Right cardiac atrium (tissue), 5 donors: ENCODE measurements around the gene BFAR. TPM values are rescaled to one million over a fixed set of nuclear protein-coding genes. Genes with fewer than 3 reads are reported as not detected.
A peak's percentile ranks its signal among the peaks of the same experiment; 100 is the strongest.

Experiments
- ATAC-seq, 2 donors: fragments of 200-7000 bp; cut with Tn5 transposase; one replicate each; pipeline versions ENCODE4 v1.8.0 to v1.9.1; 2020; ENCODE audit warnings: moderate library complexity in 2 of 2, mild to moderate bottlenecking in 1 of 2
- DNase-seq, 3 donors: peaks; one replicate each; pipeline ENCODE4 v3.0.0-alpha.2; 2020
- H3K27ac ChIP-seq: one replicate; pipeline ENCODE4 v1.5.1; 2013; ENCODE audit warnings: mild to moderate bottlenecking, low read length, control low read depth, moderate library complexity
- H3K27me3 ChIP-seq: one replicate; pipeline ENCODE4 v1.6.1; 2013; ENCODE audit not compliant: control insufficient read depth, insufficient read depth
- H3K4me1 ChIP-seq: one replicate; pipeline ENCODE4 v1.6.1; 2013; ENCODE audit warnings: low read length; ENCODE audit not compliant: control insufficient read depth, insufficient read depth
- H3K4me3 ChIP-seq: one replicate; pipeline ENCODE4 v1.5.1; 2013; ENCODE audit warnings: low read length, control low read depth
- H3K9me3 ChIP-seq: one replicate; pipeline ENCODE4 v1.6.1; 2013; ENCODE audit warnings: low read length; ENCODE audit not compliant: control insufficient read depth
- whole genome bisulfite sequencing: extraction: QIAGEN DNeasy Blood & Tissue Kit; methylation state at CpG from one replicate; pipeline ENCODE4 v1.1.7; 2013; 5-methylcytosine and 5-hydroxymethylcytosine counted together
- intact Hi-C, 4 donors: fragments of 100-400 bp; cut with DNase I; formaldehyde crosslinking; loops; one replicate each; pipeline versions ENCODE4 v1.11.0 to v1.14.0; 2022 to 2023
- long read RNA-seq, 4 donors: library from polyadenylated mRNA; unstranded; transcript quantifications; one replicate each; pipeline ENCODE4 v2.0.0, GENCODE V29; 2020 to 2021
- polyA plus RNA-seq: library from polyadenylated mRNA; stranded (reverse); fragments of 200-250 nt; gene quantifications from one replicate; pipeline ENCODE4 v1.2.3, GENCODE V29; 2013
- total RNA-seq, 4 donors: library from RNA; stranded (reverse); fragmentation: NEBNext Ultra II Directional; extraction: Animal tissue kit (Norgen Biotek cat#: 25700); gene quantifications; one replicate each; pipeline ENCODE4 v1.2.1, GENCODE V29; 2021
- donor health status: healthy with polysubstance abuse.
- donor health status: DM: no; HTN: yes; CAD: no.
- donor health status: DM: no; HTN: no; CAD: no.
- donor health status: DM: no; HTN: yes; CAD: no; lungs with severe emphysema.
- donor health status: DM: yes; HTN: yes; CAD: no.

BFAR gene, protein sequence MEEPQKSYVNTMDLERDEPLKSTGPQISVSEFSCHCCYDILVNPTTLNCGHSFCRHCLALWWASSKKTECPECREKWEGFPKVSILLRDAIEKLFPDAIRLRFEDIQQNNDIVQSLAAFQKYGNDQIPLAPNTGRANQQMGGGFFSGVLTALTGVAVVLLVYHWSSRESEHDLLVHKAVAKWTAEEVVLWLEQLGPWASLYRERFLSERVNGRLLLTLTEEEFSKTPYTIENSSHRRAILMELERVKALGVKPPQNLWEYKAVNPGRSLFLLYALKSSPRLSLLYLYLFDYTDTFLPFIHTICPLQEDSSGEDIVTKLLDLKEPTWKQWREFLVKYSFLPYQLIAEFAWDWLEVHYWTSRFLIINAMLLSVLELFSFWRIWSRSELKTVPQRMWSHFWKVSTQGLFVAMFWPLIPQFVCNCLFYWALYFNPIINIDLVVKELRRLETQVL
- total RNA-seq (10 to 100 TPM; 27.1 to 32.6 (median 30.1) TPM), polyA plus RNA-seq (21.0 TPM)
- long read RNA-seq, donor 1, transcript BFAR-201 (8 exons, 3,039 nt), result major isoform, 31 of 40 reads
- long read RNA-seq, donor 1, partial matches to known transcripts, result 1 of 40 reads
- long read RNA-seq, donor 1, other reads (novel, unspliced or antisense), result 6 of 40 reads
- long read RNA-seq, donor 2, transcript BFAR-201 (8 exons, 3,039 nt), result major isoform, 21 of 25 reads
- long read RNA-seq, donor 2, partial matches to known transcripts, result 2 of 25 reads
- long read RNA-seq, donor 2, other reads (novel, unspliced or antisense), result 0 of 25 reads
- long read RNA-seq, donor 3, transcript BFAR-201 (8 exons, 3,039 nt), result major isoform, 134 of 170 reads
- long read RNA-seq, donor 3, transcript BFAR-203 (4 exons, 1,414 nt), result minor isoform, 8 of 170 reads
- long read RNA-seq, donor 3, partial matches to known transcripts, result 11 of 170 reads
- long read RNA-seq, donor 3, other reads (novel, unspliced or antisense), result 14 of 170 reads
- long read RNA-seq, donor 4, transcript BFAR-201 (8 exons, 3,039 nt), result major isoform, 14 of 17 reads
- long read RNA-seq, donor 4, partial matches to known transcripts, result 1 of 17 reads
- long read RNA-seq, donor 4, other reads (novel, unspliced or antisense), result 1 of 17 reads

DNA sequence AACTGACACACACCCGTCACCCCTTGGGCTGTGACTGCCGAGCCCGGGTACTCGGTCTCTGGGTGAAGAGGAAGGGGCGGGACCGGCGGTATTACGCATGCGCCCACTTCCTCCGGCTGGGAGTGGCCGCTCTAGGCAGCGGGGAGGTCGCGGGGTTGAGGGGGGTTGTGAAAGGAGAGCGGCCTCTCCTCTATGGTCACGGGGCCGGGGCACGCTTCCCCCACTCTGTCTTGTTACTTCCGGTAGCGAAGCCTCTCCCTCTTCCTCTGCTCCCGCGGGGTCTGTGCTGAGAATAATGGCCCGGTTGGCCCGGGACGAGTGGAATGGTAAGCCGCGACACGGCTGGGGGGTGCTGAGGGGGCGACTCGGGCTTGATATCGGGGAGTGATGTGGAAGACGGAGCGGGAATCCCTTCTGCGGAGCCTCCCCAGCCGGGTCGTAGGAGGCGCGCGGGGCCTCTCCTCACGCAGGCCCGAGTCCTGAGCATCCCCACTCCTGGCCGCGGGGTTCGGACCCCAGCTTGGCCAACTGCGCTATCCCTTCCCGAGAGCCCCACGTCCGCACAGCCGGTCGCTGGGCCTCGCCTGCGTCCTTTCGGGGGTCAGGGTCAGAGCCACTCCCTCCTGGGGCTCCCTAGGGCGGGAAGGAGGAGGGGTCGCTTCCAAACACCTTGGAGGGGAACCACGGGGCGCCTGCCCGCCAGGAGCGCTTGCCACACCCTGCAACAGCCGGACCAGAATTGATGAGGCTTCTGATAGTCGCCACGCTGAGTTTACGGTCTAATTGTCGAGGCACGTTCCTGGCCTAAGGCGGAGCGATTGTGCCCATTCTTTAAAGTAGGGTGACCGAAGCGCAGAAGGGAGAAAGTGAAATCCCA, at the start of gene BFAR:
Gene BFAR (plus strand): TSS at position 259 of the 877 bp plus-strand sequence. CDS start 11,396 bp downstream, outside the sequence.
- DNase-seq (peak; percentile 100), ATAC-seq (peak; percentile 94 to 96)
- H3K4me1 ChIP-seq, result no peaks in the 10 kb centered on the region
- H3K4me3 ChIP-seq, result peak within 1 kb of the TSS; percentile 85
- WGBS, result under 1% methylated on average over 69 of the region's 69 CpGs
- intact Hi-C loops, result no loop called here
- H3K27ac ChIP-seq, result peak within 1 kb of the TSS; percentile 97
- H3K27me3 ChIP-seq, result no peaks in the 10 kb centered on the region
- no peaks in the 10 kb centered on the region for H3K9me3 ChIP-seq

DNA sequence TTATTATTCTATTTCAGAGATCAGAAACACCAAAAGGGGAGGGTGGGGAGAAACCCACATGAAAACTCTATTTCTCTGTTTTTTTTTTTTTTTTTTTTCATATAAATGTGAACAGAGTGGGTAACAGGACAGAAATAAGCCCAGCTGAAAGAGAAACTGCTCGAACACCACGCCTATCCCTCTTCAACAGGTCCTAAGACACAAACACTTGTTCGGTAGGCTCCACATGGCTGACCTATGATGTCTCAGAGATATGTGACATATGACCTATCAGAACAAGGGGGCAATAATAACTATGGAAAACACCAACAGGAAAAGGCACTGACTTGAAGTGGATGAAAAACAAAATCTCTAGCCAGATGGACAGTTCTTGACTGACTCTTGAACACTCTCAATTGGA, 47.5 kb upstream of the BFAR start:
- H3K9me3 ChIP-seq, result no peaks in the 10 kb centered on the region
- intact Hi-C loops, result no loop called here
- WGBS, result 96% methylated on average over 3 of the region's 3 CpGs
- no peaks in the 10 kb centered on the region for H3K27me3 ChIP-seq
- DNase-seq (no peak), ATAC-seq (no peak)
- no peak overlapping the region for H3K27ac ChIP-seq
- no peaks in the 10 kb centered on the region for H3K4me1 ChIP-seq
- H3K4me3 ChIP-seq, result no peak overlapping the region

DNA sequence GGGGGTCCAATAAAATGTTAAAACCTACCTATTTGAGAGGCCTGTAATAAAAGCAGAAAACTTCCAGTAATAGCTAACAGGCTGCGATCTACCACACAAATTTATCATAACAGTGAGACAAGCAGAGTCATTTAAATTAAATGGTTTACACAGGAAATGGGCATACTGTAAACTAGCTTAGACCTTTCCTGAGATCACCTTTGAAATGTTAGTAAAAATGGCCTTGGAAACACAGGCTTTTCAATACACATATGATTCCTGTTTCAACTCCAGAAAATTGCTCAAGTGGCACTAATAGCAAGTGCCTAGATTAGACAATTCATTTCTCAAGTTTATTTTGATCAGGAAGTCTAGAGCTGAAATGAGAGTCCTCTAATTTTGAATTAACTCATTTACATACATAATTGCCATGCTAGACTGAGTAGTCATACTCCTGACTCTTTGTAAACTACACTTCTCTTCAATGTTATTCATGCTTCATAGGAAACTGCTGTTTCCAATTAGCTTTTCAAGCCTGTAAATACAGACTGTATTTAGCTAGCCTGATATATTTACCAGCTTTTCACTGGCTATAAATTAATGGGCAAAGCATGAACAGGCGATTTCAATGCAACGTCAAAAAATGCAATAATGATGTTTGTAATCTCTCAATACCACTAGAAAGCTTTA, 46.0 kb upstream of the BFAR start:
- ATAC-seq (no peak), DNase-seq (no peak)
- Histone ChIP-seq H3K9me3 (no peaks in the 10 kb centered on the region), H3K4me1 (no peaks in the 10 kb centered on the region), H3K4me3 (no peak overlapping the region), H3K27ac (no peak overlapping the region), H3K27me3 (no peaks in the 10 kb centered on the region)
- WGBS, result 92% methylated on average over 3 of the region's 3 CpGs
- intact Hi-C loops, result no loop called here

DNA sequence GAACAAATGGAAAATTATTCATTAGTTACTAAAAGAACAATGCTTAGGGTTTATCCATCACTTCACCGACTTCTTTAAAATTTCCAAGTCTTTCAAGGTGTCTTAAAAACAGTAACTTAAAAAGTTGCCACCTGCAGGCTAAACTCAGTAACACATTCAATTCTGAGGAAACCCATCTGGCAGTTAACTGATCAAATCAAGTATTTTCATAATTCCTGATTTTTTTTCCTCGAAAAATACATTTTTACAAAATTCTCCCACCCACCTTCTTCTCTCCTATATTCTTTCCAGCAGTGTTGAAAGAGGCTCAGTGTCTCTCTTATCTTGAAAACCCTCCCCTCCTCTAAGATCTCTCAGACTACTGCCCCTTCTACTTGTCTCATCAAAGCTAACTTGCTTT, 32.6 kb upstream of the BFAR start:
- intact Hi-C loops, result no loop called here
- Histone ChIP-seq H3K4me1 (no peaks in the 10 kb centered on the region), H3K4me3 (no peak overlapping the region), H3K27me3 (no peaks in the 10 kb centered on the region), H3K9me3 (no peaks in the 10 kb centered on the region), H3K27ac (no peak overlapping the region)
- WGBS, result 67% methylated on average over 2 of the region's 2 CpGs
- no peak for DNase-seq
- ATAC-seq, result no peak

DNA sequence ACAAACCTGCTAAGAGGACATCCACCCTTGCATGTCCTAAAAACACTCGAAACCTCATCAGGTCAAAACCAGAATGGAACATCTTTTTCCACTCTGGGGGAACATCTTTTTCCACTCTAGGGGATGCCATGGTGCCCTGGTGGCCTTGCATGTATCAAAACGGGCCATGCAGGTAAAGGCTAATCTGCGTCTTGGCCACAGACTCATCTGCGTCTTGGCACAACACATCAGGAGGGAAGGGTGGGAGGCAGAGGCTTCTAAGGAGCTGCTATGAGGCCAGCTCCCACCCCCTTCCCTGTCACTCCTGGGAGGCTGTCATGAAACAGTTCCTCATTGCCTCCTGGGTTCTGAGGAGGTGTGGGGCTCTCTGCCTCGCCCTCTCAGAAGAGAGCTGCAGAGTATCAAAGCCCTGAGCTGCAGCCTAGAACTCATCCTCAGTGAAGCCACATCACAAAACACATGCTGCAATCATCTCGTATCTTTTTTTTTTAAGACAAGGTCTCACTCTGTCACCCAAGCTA, 30.2 kb upstream of the BFAR start:
- ATAC-seq (no peak), DNase-seq (no peak)

DNA sequence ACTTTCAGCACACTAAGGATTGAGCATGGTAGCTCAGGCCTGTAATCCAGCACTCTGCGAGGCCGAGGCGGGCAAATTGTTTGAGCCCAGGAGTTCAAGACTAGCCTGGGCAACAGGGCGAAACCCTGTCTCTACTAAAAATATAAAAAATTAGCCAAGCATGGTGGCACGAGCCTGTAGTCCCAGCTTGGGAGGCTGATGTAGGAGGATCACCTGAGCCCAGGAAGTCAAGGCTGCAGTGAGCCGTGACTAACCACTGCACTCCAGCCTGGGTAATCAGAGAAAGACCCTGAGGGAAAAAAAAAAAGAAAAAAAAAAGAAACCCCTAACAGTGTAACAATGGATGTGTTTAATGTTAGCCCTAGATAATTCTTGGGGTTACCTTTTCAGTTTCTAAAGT, 26.6 kb upstream of the BFAR start:
- intact Hi-C loops, result no loop called here
- WGBS, result 97% methylated on average over 6 of the region's 6 CpGs
- no peaks in the 10 kb centered on the region for H3K4me1 ChIP-seq
- DNase-seq (no peak), ATAC-seq (no peak)
- no peaks in the 10 kb centered on the region for H3K27me3 ChIP-seq
- H3K9me3 ChIP-seq, result no peaks in the 10 kb centered on the region
- H3K27ac ChIP-seq, result no peak overlapping the region
- H3K4me3 ChIP-seq, result no peak overlapping the region

More for the DNA sequence above, 30.2 kb upstream of the BFAR start:
- H3K4me1 ChIP-seq, result no peaks in the 10 kb centered on the region
- WGBS, result 93% methylated on average over 6 of the region's 6 CpGs
- intact Hi-C loops, result no loop called here
- H3K9me3 ChIP-seq, result no peaks in the 10 kb centered on the region
- H3K27ac ChIP-seq, result no peak overlapping the region
- H3K27me3 ChIP-seq, result no peaks in the 10 kb centered on the region
- H3K4me3 ChIP-seq, result no peak overlapping the region

DNA sequence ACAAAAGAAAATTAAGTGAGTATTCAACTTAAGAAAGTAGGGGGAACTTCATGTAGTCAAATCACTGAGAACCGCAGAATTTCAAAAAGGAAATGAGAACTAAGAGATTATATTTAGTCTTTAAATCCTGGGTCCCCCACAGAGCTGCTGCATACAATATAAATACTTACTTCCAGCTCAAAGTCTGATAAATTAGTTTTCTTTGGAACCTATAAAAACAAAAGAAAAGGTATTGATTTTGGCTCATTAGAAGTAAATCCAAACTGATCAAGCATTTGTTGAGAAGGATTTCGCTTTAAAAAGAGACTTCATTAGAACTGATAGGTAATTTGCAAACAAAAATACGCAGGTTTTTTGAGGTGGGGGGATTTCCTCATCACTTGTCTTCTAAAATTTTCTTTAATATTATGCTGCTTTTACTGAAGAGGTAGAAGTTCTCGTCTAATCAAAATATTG, 24.6 kb upstream of the BFAR start:
- intact Hi-C loops, result no loop called here
- no peaks in the 10 kb centered on the region for H3K27me3 ChIP-seq
- DNase-seq, result no peak
- H3K4me1 ChIP-seq, result no peaks in the 10 kb centered on the region
- H3K4me3 ChIP-seq, result no peak overlapping the region
- no peak for ATAC-seq
- no peak overlapping the region for H3K27ac ChIP-seq
- 89% methylated on average over 4 of the region's 4 CpGs for WGBS
- no peaks in the 10 kb centered on the region for H3K9me3 ChIP-seq

DNA sequence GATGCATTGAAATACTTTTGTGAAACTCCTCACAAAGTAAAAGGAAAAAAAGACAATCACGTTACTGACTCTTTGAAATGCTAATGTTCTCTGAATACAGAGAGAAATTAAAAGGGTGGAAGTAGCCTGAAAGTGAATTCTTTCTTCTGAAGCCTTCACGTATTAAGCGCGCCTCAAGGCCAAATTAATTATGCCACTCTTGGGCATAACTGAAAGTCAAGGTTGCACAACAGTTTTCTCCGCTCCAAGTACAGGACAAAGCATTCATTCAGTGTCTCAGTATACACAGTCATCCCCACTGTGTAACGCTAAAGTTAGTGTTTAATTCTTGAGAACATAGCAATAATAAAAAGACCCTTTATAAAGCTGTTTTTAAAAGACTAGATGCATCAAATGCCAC, 24.1 kb upstream of the BFAR start:
- no peak for DNase-seq
- Histone ChIP-seq H3K4me3 (no peak overlapping the region), H3K27ac (no peak overlapping the region), H3K27me3 (no peaks in the 10 kb centered on the region), H3K4me1 (no peaks in the 10 kb centered on the region), H3K9me3 (no peaks in the 10 kb centered on the region)
- intact Hi-C loops, result no loop called here
- no peak for ATAC-seq
- 89% methylated on average over 6 of the region's 6 CpGs for WGBS

DNA sequence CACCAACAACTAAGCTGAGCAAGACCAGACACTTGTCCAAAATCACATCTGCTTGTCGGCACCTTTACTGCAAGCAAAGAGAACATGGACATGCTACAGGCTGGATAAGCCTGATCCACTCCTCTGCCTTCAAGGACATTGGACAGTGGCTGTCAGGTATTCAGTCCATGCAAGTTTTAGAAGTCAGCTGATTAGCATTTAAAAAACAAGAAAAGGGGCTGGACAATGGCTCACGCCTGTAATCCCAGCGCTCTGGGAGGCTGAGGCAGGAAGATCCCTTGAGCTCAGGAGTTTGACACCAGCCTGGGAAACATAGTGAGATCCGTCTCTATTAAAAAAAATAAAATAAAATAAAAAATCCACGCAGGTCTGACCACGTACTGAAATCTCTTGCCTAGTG, 23.0 kb upstream of the BFAR start:
- intact Hi-C loops, result no loop called here
- Histone ChIP-seq H3K27ac (no peak overlapping the region), H3K27me3 (no peaks in the 10 kb centered on the region), H3K4me1 (no peaks in the 10 kb centered on the region), H3K4me3 (no peak overlapping the region), H3K9me3 (no peaks in the 10 kb centered on the region)
- ATAC-seq, result no peak
- no peak for DNase-seq
- WGBS, result 94% methylated on average over 6 of the region's 6 CpGs

DNA sequence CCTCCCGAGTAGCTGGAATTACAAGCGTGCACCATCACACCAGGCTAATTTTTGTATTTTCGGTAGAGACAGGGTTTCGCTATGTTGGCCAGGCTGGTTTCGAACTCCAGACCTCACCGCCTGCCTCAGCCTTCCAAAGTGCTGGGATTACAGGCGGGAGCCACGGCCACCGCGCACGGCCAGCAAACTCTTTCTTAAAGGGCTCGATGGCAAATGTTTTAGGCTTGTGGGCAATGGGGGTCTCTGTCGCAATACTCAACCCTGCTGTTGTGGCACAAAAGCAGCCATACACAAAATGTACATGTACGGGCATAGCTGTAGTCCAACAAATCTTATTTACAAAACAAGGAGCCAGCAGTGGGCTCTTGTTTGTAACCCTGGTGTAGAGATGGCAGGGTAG, 21.1 kb upstream of the BFAR start:
- ATAC-seq, result no peak
- H3K27me3 ChIP-seq, result no peaks in the 10 kb centered on the region
- H3K9me3 ChIP-seq, result no peaks in the 10 kb centered on the region
- intact Hi-C loops, result no loop called here
- H3K4me1 ChIP-seq, result no peaks in the 10 kb centered on the region
- no peak overlapping the region for H3K4me3 ChIP-seq
- H3K27ac ChIP-seq, result no peak overlapping the region
- no peak for DNase-seq
- 98% methylated on average over 14 of the region's 14 CpGs for WGBS
